SK-N-SH (cell line): ENCODE measurements around the gene ADGRG3. TPM values are rescaled to one million over a fixed set of nuclear protein-coding genes. Genes with fewer than 3 reads are reported as not detected.
A peak's percentile ranks its signal among the peaks of the same experiment; 100 is the strongest.

Source experiments
- CTCF ChIA-PET: fragments of 300-600, 350-600 bp; formaldehyde crosslinking; extraction: SDS; loops from one replicate; lab custom pipeline; 2021; lab: Yijun Ruan, JAX
- POLR2A ChIA-PET: fragments of 350-600 bp; sonication (Branson Sonifier 250); formaldehyde crosslinking; extraction: SDS; loops from one replicate; lab custom pipeline; 2020; ENCODE audit warnings: antibody characterized with exemption, inconsistent platforms; lab: Yijun Ruan, JAX
- DNase-seq: peaks from one replicate; pipeline ENCODE4 v3.0.0; 2012
- H2AFZ ChIP-seq: fragments of 200-600 bp; sonication (generic); 2 replicates; pipeline ENCODE4 v1.8.1; 2016; ENCODE audit warnings: antibody characterized with exemption, mild to moderate bottlenecking, low read depth
- H3F3A ChIP-seq: fragments of 200-600 bp; sonication (generic); replicated peaks from 2 replicates; pipeline ENCODE3; 2016; ENCODE audit warnings: antibody characterized with exemption, mild to moderate bottlenecking; ENCODE audit not compliant: insufficient read depth
- H3K27ac ChIP-seq, 2 experiments: fragments of 200-500 bp in 1 of 2; fragments of 200-600 bp in 1 of 2; sonication (Bioruptor generic) in 1 of 2; sonication (generic), shearing (Covaris generic) in 1 of 2; 2 replicates each; pipeline versions ENCODE4 v1.5.1 to v1.6.1; 2014 to 2016; ENCODE audit warnings: low read depth in 2 of 2, inconsistent platforms in 1 of 2, low read length in 1 of 2, mild to moderate bottlenecking in 1 of 2, mixed read lengths in 1 of 2
- H3K27me3 ChIP-seq: fragments of 200-600 bp; sonication (generic), shearing (Covaris generic); 2 replicates; pipeline ENCODE4 v1.6.1; 2016; ENCODE audit warnings: mixed run types; ENCODE audit not compliant: insufficient read depth
- H3K36me3 ChIP-seq, 2 experiments: fragments of 200-500 bp in 1 of 2; fragments of 200-600 bp in 1 of 2; sonication (Bioruptor generic) in 1 of 2; sonication (generic) in 1 of 2; replicated peaks in 1 of 2; 2 replicates each; pipeline versions ENCODE3 to v1.5.1; 2014 to 2016; ENCODE audit warnings: low read length in 1 of 2, mild to moderate bottlenecking in 1 of 2; ENCODE audit not compliant: insufficient read depth in 2 of 2, control insufficient read depth in 1 of 2
- H3K4me1 ChIP-seq, 2 experiments: fragments of 200-500 bp in 1 of 2; fragments of 200-600 bp in 1 of 2; sonication (Bioruptor generic) in 1 of 2; sonication (generic), shearing (Covaris generic) in 1 of 2; 2 replicates each; pipeline versions ENCODE4 v1.5.1 to v1.6.1; 2014 to 2016; ENCODE audit warnings: low read depth in 1 of 2, low read length in 1 of 2, mixed run types in 1 of 2; ENCODE audit not compliant: insufficient read depth in 2 of 2, control insufficient read depth in 1 of 2
- H3K4me2 ChIP-seq: fragments of 200-600 bp; sonication (generic), shearing (Covaris generic); 2 replicates; pipeline ENCODE4 v1.6.1; 2017; ENCODE audit warnings: mixed run types
- H3K4me3 ChIP-seq, 2 experiments: fragments of 200-500 bp in 1 of 2; fragments of 200-600 bp in 1 of 2; sonication (Bioruptor generic) in 1 of 2; sonication (generic), shearing (Covaris generic) in 1 of 2; 2 replicates each; pipeline versions ENCODE4 v1.5.1 to v1.8.1; 2014 to 2016; ENCODE audit warnings: low read depth in 2 of 2, inconsistent platforms in 1 of 2, low read length in 1 of 2, mild to moderate bottlenecking in 1 of 2, mixed read lengths in 1 of 2, moderate library complexity in 1 of 2
- H3K79me2 ChIP-seq: fragments of 200-600 bp; sonication (generic); 2 replicates; pipeline ENCODE4 v1.8.1; 2017; ENCODE audit warnings: mild to moderate bottlenecking; ENCODE audit not compliant: insufficient read depth
- H3K9ac ChIP-seq: fragments of 200-600 bp; sonication (generic); 2 replicates; pipeline ENCODE4 v1.6.1; 2017; ENCODE audit warnings: mixed run types
- H3K9me2 ChIP-seq: fragments of 200-600 bp; sonication (generic); 2 replicates; pipeline ENCODE4 v1.6.1; 2017; ENCODE audit warnings: mixed run types
- H3K9me3 ChIP-seq: fragments of 200-600 bp; sonication (generic); 2 replicates; pipeline ENCODE4 v1.6.1; 2017; ENCODE audit warnings: mixed run types, mild to moderate bottlenecking, moderate library complexity
- H4K20me1 ChIP-seq: fragments of 200-600 bp; sonication (generic); 2 replicates; pipeline ENCODE4 v1.6.1; 2017; ENCODE audit warnings: mild to moderate bottlenecking, mixed run types; ENCODE audit not compliant: insufficient read depth
- EP300 ChIP-seq, 2 experiments: IDR thresholded peaks; 2 replicates each; pipeline versions ENCODE4 v1.4.0 to v1.6.1; 2012; ENCODE audit warnings: borderline replicate concordance in 1 of 2, low read depth in 1 of 2, low read length in 1 of 2
- FOSL2 ChIP-seq: IDR thresholded peaks from 2 replicates; pipeline ENCODE4 v1.4.0; 2012; ENCODE audit warnings: low read depth, mild to moderate bottlenecking, moderate library complexity, borderline replicate concordance
- FOXJ3 ChIP-seq: sonication (generic); formaldehyde crosslinking; IDR thresholded peaks from 2 replicates; pipeline ENCODE4 v1.5.1; 2020; ENCODE audit warnings: mild to moderate bottlenecking, missing genetic modification reagents
- GATA2 ChIP-seq: sonication (generic); formaldehyde crosslinking; IDR thresholded peaks from 2 replicates; pipeline ENCODE4 v1.5.0; 2020; ENCODE audit warnings: mild to moderate bottlenecking, missing genetic modification reagents
- IRF3 ChIP-seq: fragments of 150-350 bp; IDR thresholded peaks from 2 replicates; pipeline ENCODE4 v1.6.1; 2016; ENCODE audit warnings: mild to moderate bottlenecking, low read depth, low read length
- JUND ChIP-seq: IDR thresholded peaks from 2 replicates; pipeline ENCODE4 v1.4.0; 2012
- MAX ChIP-seq: IDR thresholded peaks from 2 replicates; pipeline ENCODE4 v1.4.0; 2012; ENCODE audit warnings: low read depth
- PBX3 ChIP-seq: IDR thresholded peaks from 2 replicates; pipeline ENCODE4; 2012
- RAD21 ChIP-seq: IDR thresholded peaks from 2 replicates; pipeline ENCODE4 v1.6.1; 2012; ENCODE audit warnings: mild to moderate bottlenecking, low read length
- RCOR1 ChIP-seq: fragments of 150-350 bp; IDR thresholded peaks from 2 replicates; pipeline ENCODE4 v1.6.1; 2017; ENCODE audit warnings: antibody characterized with exemption, low read length
- REST ChIP-seq: IDR thresholded peaks from 2 replicates; pipeline ENCODE4 v1.6.1; 2012; ENCODE audit warnings: mild to moderate bottlenecking, low read depth, low read length, moderate library complexity
- USF1 ChIP-seq: IDR thresholded peaks from 2 replicates; pipeline ENCODE4 v1.4.0; 2012; ENCODE audit warnings: low read depth, borderline replicate concordance
- USF2 ChIP-seq: fragments of 150-350 bp; IDR thresholded peaks from 2 replicates; pipeline ENCODE4 v1.6.1; 2017; ENCODE audit warnings: antibody characterized with exemption, low read length, low read depth, borderline replicate concordance
- WGBS: methylation state at CpG from one replicate; pipeline ENCODE4 v1.1.6; 2017; ENCODE audit warnings: low lambda C conversion rate; 5-methylcytosine and 5-hydroxymethylcytosine counted together
- polyA plus RNA-seq, 3 experiments: library from polyadenylated mRNA; depleted of rRNA; stranded (reverse); fragments of >200 nt; gene quantifications; 2 replicates each; pipeline ENCODE4 v1.2.3, GENCODE V29; 2012

Gene ADGRG3
- polyA plus RNA-seq, 1 of the 3 experiments (the other 2 are of a cell fraction): not detected

GRCh38 chr16:57667048-57667525, 1.0 kb upstream of the ADGRG3 start (continued):
- no peak for TF ChIP-seq REST
- TF ChIP-seq USF1: no peak
- no peak for TF ChIP-seq IRF3
- no peak for TF ChIP-seq USF2
- no peak for TF ChIP-seq GATA2 (CRISPR knock-in tag)
- no peak for TF ChIP-seq FOSL2

- Histone ChIP-seq H2AFZ (no peak overlapping the region), H3K79me2 (no peaks in the 10 kb centered on the region), H3K27me3 (peaks cover 2% of the 10 kb centered on the region; the same call in 1 of the 2 replicates), H3K9me2 (no peaks in the 10 kb centered on the region), H3K9ac (no peak overlapping the region), H3K27ac (no peak overlapping the region), H3K9me3 (no peaks in the 10 kb centered on the region), H3K36me3 (no peaks in the 10 kb centered on the region), H3F3A (no peaks in the 10 kb centered on the region), H4K20me1 (no peaks in the 10 kb centered on the region), H3K4me3 (no peak overlapping the region), H3K4me1 (peaks cover 0 to 11% of the 10 kb centered on the region in 2 experiments; a peak in 1 of 4 replicates), H3K4me2 (no peak overlapping the region)
- ChIA-PET CTCF (interaction anchor here (0.8 to 1.5 kb wide), 4 partner anchors 18 to 92 kb away, joined by 3 read pairs; no protein-coding TSS in a partner anchor), POLR2A (no interaction called here)
- 87% methylated on average over 8 of the region's 17 CpGs for WGBS
- peak; percentile 50 for DNase-seq
- TF ChIP-seq USF1: no peak
- TF ChIP-seq RAD21: no peak
- no peak for TF ChIP-seq PBX3
- no peak for TF ChIP-seq MAX
- TF ChIP-seq JUND: no peak
- no peak for TF ChIP-seq FOXJ3
- TF ChIP-seq RCOR1: no peak
- TF ChIP-seq IRF3: no peak
- no peak for TF ChIP-seq EP300 (IDR thresholded peaks at IDR 0.05; ENCODE audit: borderline replicate concordance in 1 of 2, low read depth in 1 of 2, low read length in 1 of 2)
Observed at GRCh38 chr16:57667526-57668262, 412 bp upstream of the ADGRG3 start.
